Heart left ventricle (tissue), 16 donors: ENCODE data around the gene CLNK. TPM values are rescaled to one million over a fixed set of nuclear protein-coding genes. Genes with fewer than 3 reads are reported as not detected.

Experiments
- ATAC-seq, 4 donors: fragments of 200-7000 bp; cut with Tn5 transposase; one replicate each; pipeline ENCODE4 v1.9.1; 2020 to 2022; ENCODE audit warnings: moderate library complexity in 4 of 4, mild to moderate bottlenecking in 3 of 4, moderate number of reproducible peaks in 1 of 4
- DNase-seq, 5 donors: peaks; one replicate each; pipeline ENCODE4 v3.0.0-alpha.2; 2020
- H3K27ac ChIP-seq, 12 donors: fragments of 200-600 bp; sonication (generic) in 4 of 12; one replicate each; pipeline versions ENCODE4 v1.5.0 to v1.8.0; 2016 to 2022; ENCODE audit warnings: mild to moderate bottlenecking in 2 of 12
- H3K27me3 ChIP-seq, 9 donors: fragments of 200-600 bp; sonication (generic) in 2 of 9; one replicate each; pipeline versions ENCODE4 v1.5.1 to v1.8.0; 2016 to 2022; ENCODE audit warnings: mild to moderate bottlenecking in 3 of 9
- H3K36me3 ChIP-seq, 9 donors: fragments of 200-600 bp; sonication (generic) in 2 of 9; one replicate each; pipeline versions ENCODE4 v1.5.0 to v1.8.0; 2018 to 2022; ENCODE audit warnings: mild to moderate bottlenecking in 2 of 9
- H3K4me1 ChIP-seq, 12 donors: fragments of 200-600 bp; sonication (generic) in 4 of 12; one replicate each; pipeline versions ENCODE4 v1.5.0 to v1.8.0; 2016 to 2022; ENCODE audit warnings: mild to moderate bottlenecking in 3 of 12
- H3K4me3 ChIP-seq, 12 donors: fragments of 200-600 bp; sonication (generic) in 4 of 12; one replicate each; pipeline versions ENCODE4 v1.5.0 to v1.8.0; 2017 to 2022; ENCODE audit warnings: mild to moderate bottlenecking in 9 of 12, moderate library complexity in 4 of 12
- H3K9me3 ChIP-seq, 12 donors: fragments of 200-600 bp; sonication (generic) in 4 of 12; one replicate each; pipeline versions ENCODE4 v1.5.0 to v1.8.0; 2016 to 2022; ENCODE audit warnings: mild to moderate bottlenecking in 1 of 12
- POLR2A ChIP-seq, 2 donors: fragments of 450-650 bp; IDR thresholded peaks; one replicate each; pipeline ENCODE4 v1.6.1; 2017; ENCODE audit warnings: antibody characterized with exemption in 2 of 2, mild to moderate bottlenecking in 2 of 2, moderate library complexity in 2 of 2
- WGBS, 4 donors: extraction: QIAGEN DNeasy Blood & Tissue Kit in 2 of 4; methylation state at CpG; one replicate each; pipeline versions ENCODE4 v1.1.5 to v1.1.7; 2013 to 2018; 5-methylcytosine and 5-hydroxymethylcytosine counted together
- intact Hi-C, 10 donors: fragments of 100-400 bp; cut with DNase I; formaldehyde crosslinking; loops; one replicate each; pipeline versions ENCODE4 v1.11.1 to v1.14.2; 2022
- polyA plus RNA-seq, 2 donors: library from polyadenylated mRNA; stranded (reverse); fragments of 200-250 nt; gene quantifications; one replicate each; pipeline ENCODE4 v1.2.3, GENCODE V29; 2013
- total RNA-seq, 9 donors: library from RNA; depleted of rRNA in 2 of 9; stranded (reverse); fragments of >200 nt in 2 of 9; fragmentation: NEBNext Ultra II Directional in 3 of 9; extraction: Animal tissue kit (Norgen Biotek cat#: 25700) in 3 of 9; gene quantifications; one replicate each; pipeline versions ENCODE4 v1.1.0 to v1.2.4, GENCODE V29; 2016 to 2023
- TF ChIP-seq, protein P1 (sequence below), 12 donors: fragments of 200-600 bp; sonication (generic) in 4 of 12; IDR thresholded peaks; one replicate each; pipeline versions ENCODE4 v1.5.0 to v1.8.0; 2018 to 2022; ENCODE audit warnings: antibody characterized with exemption in 12 of 12, mild to moderate bottlenecking in 5 of 12
- donor health status: ischemic (EF 13 %, LVEDD 7.1; RV severe dilation, severe dysfunction).
- donor health status: healthy with polysubstance abuse.
- donor health status: DM: no; HTN: yes; CAD: no.
- donor health status: DM: no; HTN: no; CAD: no.
- donor health status: ischemic (EF 25% LVEDD 6.9; RV normal size, moderate dysfunction).
- donor health status: ischemic (EF 25% LVEDD 5.7; RV mildly dilated, moderate dysfunction).
- donor health status: healthy.
- donor health status: DM: yes; HTN: yes; CAD: no.
- donor health status: ischemic (EF 35%, LVEDD 5.7; RV mildly dilated, moderate dysfunction).
- donor health status: nonischemic (EF 11% LVEDD 7.7; RV severe dilation, severe dysfunction).
- donor health status: DM: yes; HTN: yes; CAD: no.
- donor health status: PGD.
- donor health status: ischemic (EF 29% LVEDD 5.4; RV normal size, mild dysfunction).
- donor health status: nonischemic (EF 23%, LVEDD 6.1; RV moderate dilation, normal function).

CLNK gene
- total and polyA plus RNA-seq, 11 donors: 0.01 to 0.16 (median 0.11) TPM; not detected in 8

DNA sequence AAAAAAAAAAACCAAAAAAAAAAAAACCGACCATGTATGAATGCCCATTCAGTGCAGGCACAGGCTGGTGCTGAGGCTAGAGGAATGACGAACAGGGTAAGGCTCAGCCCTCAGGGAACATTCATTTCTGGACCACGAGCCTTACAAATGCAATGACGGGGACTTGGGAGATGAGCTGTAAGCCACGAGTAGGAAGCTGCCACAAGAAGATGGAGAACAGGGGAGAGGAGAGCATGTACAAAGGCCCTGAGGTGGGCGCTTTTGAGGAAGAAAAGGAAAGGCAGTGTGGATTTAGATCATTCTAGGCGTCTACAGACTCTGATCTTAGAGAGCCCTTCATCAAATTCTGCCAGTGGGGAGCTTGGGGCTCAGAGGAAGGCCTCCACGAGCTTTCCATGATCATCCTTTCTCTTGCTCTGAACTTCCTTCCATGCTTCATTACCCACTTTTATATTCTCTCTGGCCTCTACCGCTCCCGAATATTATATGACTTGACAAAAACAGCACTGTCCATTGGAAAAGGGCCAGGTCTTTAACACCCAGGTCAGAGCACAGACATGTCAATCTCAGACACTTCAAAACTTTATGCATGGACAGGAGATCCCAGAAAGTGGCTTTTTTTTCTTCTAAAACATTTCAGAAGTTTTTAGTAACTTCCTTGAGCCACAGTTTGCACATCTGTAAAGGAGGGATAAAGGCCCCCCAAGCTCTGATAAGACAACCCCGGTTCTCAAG, 224.1 kb downstream of the CLNK start:
- Histone ChIP-seq H3K36me3 (no peaks in the 10 kb centered on the region), H3K27me3 (peaks cover 6 to 55% (median 21%) of the 10 kb centered on the region in 9 donors), H3K27ac (no peak overlapping the region), H3K9me3 (no peaks in the 10 kb centered on the region), H3K4me1 (peaks cover 0 to 27% (median 9%) of the 10 kb centered on the region in 12 donors), H3K4me3 (peak overlapping the region in 3 of 12 donors; percentile 1 to 47 (median 38))
- no peak for DNase-seq
- intact Hi-C loops: loop anchor here in 4 of 10 donors (5.0 kb wide), 2 partner anchors 87 to 92 kb away; no protein-coding TSS in a partner anchor
- WGBS, 4 donors: 83 to 90% (median 87%) methylated on average over 11 of the region's 11 CpGs
- TF ChIP-seq, protein P1, sequence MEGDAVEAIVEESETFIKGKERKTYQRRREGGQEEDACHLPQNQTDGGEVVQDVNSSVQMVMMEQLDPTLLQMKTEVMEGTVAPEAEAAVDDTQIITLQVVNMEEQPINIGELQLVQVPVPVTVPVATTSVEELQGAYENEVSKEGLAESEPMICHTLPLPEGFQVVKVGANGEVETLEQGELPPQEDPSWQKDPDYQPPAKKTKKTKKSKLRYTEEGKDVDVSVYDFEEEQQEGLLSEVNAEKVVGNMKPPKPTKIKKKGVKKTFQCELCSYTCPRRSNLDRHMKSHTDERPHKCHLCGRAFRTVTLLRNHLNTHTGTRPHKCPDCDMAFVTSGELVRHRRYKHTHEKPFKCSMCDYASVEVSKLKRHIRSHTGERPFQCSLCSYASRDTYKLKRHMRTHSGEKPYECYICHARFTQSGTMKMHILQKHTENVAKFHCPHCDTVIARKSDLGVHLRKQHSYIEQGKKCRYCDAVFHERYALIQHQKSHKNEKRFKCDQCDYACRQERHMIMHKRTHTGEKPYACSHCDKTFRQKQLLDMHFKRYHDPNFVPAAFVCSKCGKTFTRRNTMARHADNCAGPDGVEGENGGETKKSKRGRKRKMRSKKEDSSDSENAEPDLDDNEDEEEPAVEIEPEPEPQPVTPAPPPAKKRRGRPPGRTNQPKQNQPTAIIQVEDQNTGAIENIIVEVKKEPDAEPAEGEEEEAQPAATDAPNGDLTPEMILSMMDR (IDR thresholded peaks at IDR 0.05): no peak
- TF ChIP-seq POLR2A (IDR thresholded peaks at IDR 0.05): no peak
- ATAC-seq: no peak

DNA sequence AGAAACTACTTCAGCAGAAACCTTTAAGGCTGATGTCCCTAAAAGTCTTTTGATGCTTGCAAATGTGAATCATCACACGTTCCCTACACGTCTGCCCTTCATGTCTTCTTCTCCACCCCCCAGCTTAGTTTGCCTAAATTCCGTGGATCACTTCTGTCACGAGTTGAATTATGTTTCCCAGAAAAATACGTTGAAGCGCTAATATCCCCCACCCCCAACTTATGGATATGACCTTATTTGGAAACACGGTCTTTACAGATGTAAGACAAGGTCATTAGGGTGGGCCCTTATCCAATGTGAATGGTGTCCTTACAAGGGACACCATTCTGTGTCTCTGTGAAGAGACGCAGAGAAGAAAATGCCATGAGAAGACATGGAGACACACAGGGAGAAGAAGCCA, 225.3 kb downstream of the CLNK start:
- Histone ChIP-seq H3K4me3 (no peak overlapping the region), H3K27ac (no peak overlapping the region), H3K4me1 (peaks cover 0 to 30% (median 10%) of the 10 kb centered on the region in 12 donors), H3K9me3 (no peaks in the 10 kb centered on the region), H3K36me3 (peaks cover 0 to 7% (median 2%) of the 10 kb centered on the region in 9 donors), H3K27me3 (peaks cover 6 to 55% (median 21%) of the 10 kb centered on the region in 9 donors)
- DNase-seq: no peak
- intact Hi-C loops: loop anchor here in 4 of 10 donors (5.0 to 10.0 kb wide), 5 partner anchors 65 to 297 kb away; no protein-coding TSS in a partner anchor
- TF ChIP-seq, protein P1 (IDR thresholded peaks at IDR 0.05): no peak
- no peak for TF ChIP-seq POLR2A (IDR thresholded peaks at IDR 0.05)
- 94% methylated on average over 8 of the region's 8 CpGs for WGBS, 4 donors
- no peak for ATAC-seq

DNA sequence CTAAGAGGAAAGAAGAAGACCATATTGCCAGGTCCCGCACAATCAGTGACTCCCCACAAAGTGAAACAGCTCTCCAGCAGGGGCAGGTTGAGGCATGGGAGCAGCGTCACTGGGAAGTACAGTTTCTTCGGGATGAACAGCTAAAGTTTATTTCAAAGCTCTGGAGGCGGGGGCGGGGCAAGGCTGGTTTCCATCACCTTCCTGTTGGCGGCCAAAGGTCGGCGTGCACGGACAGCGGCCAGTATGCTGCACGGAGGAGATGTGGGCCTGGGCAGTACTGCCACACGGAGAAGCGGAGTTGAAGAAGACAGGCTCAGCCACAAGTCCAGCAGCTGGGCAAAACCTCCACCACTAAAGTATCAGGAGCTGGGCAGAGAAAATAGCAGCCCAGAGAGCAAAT, 226.4 kb downstream of the CLNK start:
- Histone ChIP-seq H3K36me3 (peaks cover 0 to 19% (median 11%) of the 10 kb centered on the region in 9 donors), H3K4me3 (peak overlapping the region in 8 of 12 donors; percentile 48 to 79 (median 62)), H3K4me1 (peaks cover 0 to 30% (median 10%) of the 10 kb centered on the region in 12 donors), H3K27me3 (peaks cover 6 to 46% (median 21%) of the 10 kb centered on the region in 9 donors), H3K9me3 (no peaks in the 10 kb centered on the region), H3K27ac (no peak overlapping the region)
- intact Hi-C loops: loop anchor here in 4 of 10 donors (5.0 to 10.0 kb wide), 5 partner anchors 67 to 296 kb away; no protein-coding TSS in a partner anchor
- no peak for TF ChIP-seq POLR2A (IDR thresholded peaks at IDR 0.05)
- TF ChIP-seq, protein P1 (IDR thresholded peaks at IDR 0.05): no peak
- ATAC-seq (no peak), DNase-seq (peak in 1 of 5 donors; percentile 22)
- 49 to 64% (median 55%) methylated on average over 8 to 13 of the region's 13 CpGs for WGBS, 4 donors

DNA sequence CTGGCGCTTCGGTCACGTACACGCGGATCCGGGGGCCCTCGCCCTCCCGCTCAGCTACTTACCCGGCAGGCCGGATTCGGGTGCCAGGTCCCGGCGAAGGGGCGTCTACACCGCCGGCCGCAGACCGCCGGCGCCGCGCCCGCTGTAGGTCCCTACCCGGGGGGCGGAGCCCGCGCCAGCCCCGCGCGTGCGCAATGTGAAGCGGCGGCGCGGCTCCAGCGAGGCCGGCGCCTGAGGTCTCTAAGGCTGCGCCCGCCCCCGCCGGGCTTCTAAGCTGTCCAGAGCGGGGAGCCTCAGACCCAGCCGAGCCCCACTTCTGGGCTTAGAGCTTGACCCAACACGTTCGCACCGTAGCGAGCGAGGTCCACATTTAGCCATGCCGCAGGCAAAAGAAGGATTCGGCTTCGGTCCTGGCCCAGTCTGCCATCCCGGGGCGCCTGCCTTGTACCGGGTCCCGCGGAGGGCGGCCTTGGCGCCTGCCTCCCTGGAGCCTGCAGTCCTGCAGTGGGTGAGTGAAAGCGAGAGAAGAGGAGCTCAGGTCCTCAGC, 227.2 kb downstream of the CLNK start, which contains the start of gene ZNF518B:
Gene ZNF518B (minus strand): TSS at position 172 of the 547 bp plus-strand sequence. CDS start 11,098 bp downstream, outside the sequence.
- TF ChIP-seq, protein P1 (IDR thresholded peaks at IDR 0.05): no peak
- TF ChIP-seq POLR2A (IDR thresholded peaks at IDR 0.05): peak in 1 of 2 donors; percentile 48
- ATAC-seq (peak; percentile 70 to 91 (median 89)), DNase-seq (peak; percentile 58 to 91 (median 72))
- 2 to 19% (median 6%) methylated on average over 12 to 60 of the region's 60 CpGs for WGBS, 4 donors
- peaks cover 0 to 27% (median 19%) of the 10 kb centered on the region in 9 donors for H3K36me3 ChIP-seq
- peaks cover 0 to 30% (median 10%) of the 10 kb centered on the region in 12 donors for H3K4me1 ChIP-seq
- peaks cover 6 to 37% (median 19%) of the 10 kb centered on the region in 9 donors for H3K27me3 ChIP-seq
- peak within 1 kb of the TSS; percentile 45 to 79 (median 62) for H3K4me3 ChIP-seq
- H3K9me3 ChIP-seq: no peaks in the 10 kb centered on the region
- intact Hi-C loops: loop anchor here in 4 of 10 donors (5.0 to 10.0 kb wide), 5 partner anchors 67 to 295 kb away; no protein-coding TSS in a partner anchor
- H3K27ac ChIP-seq: peak within 1 kb of the TSS in 11 of 12 donors; percentile 21 to 70 (median 53)
